T follicular helper cell (primary cell): Measurements from ENCODE around the gene ABHD2.
A peak's percentile ranks its signal among the peaks of the same experiment; 100 is the strongest.

Source experiments
- DNase-seq: peaks from one replicate; pipeline ENCODE4 v3.0.0-alpha.2; 2020; ENCODE audit warnings: low read depth

The ABHD2 gene

DNA sequence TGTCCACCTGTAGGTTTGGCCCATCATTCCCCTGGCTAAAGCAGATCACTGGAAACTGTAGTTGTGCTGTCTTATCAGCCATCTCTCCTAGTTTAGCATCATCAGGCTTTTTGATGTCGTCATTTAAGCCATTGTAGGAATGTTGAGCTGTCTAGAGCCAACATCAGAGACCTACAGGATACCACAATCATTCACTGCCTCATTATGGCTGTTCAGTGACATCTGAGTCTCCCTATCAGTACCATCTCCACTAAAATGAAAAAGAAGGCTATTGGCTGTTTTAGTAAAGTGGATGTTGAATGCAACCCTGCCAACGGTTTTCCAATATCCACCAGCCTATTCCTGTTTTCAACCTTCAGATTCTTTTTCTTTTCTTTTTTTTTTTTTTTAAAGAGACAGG is 103.9 kb downstream of the ABHD2 start:
- no peak for DNase-seq

DNA sequence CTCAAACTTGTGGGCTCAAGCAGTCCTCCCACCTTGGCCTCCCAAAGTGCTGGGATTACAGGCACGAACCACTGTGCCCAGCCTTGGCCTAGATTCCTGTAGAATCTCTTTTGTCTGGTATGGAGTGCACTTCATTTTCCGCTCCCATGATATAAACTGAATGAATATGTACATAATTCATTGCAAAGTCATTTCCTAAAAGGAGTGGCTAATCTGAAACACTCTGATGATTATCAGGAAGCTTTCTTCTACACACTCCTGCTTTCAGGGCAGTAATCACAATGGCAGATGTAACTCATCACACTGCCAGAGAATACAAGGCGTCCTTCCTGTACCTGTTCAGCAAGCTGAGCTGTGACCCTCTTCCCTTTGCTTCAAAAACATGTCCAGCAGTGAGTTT is 104.5 kb downstream of the ABHD2 start:
- no peak for DNase-seq

DNA sequence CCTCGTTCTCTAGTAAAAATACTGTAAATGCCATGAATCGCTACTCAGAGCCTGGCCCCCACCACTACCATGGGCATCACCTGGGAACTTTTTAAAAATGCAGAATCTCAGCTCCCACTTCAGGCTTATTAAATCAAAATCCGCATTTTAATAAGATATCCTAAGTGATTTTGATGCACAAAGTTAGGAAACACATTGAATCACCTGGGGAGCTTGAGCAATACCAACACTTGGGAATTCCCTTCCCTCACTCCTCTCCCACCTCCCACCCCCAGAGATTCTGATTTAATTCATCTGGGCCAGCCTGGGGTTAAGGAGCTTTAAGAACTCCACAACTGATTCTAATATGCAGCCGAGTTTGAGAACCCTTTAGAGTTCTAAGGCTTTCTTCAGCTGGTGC is 106.4 kb downstream of the ABHD2 start:
- no peak for DNase-seq

DNA sequence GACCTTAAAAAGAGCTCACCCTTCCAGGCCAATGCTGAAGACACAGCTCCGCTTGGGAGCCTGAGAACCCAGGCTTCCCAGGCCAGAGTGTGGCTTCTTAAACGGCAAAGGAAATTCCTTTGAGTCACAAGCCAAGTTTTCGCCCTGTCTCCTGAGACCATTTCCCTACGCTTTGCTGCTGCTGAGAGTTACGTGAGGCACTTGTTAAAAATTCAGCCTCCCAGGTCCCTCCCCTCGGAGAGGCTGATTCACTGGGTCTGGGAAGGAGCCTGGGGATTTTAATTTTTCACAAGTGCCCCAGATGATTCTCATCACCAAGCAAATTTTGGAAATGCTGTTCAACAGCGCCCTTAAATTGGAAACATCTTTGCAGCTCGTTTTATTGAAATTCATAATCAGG is 107.6 kb downstream of the ABHD2 start:
- DNase-seq: no peak

DNA sequence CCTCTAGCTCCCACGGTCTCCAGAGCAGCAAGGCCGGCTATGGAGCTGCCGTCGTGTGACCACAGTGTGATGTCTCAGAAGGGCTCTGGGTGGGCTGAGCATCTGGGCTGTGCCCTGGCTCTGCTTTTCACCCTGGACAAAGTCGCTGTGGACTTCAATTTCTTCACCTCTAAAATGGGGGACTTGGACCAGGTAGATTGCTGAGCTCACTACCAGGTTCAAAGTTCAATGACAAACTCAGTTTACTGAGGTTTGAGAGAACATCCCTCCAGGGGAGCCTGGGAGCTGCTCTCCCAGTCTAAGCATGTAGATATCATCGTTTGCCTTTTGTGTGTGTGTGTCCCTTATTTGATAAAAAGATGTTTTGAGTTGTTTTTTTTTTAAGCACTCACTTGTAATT is 108.0 kb downstream of the ABHD2 start:
- no peak for DNase-seq

DNA sequence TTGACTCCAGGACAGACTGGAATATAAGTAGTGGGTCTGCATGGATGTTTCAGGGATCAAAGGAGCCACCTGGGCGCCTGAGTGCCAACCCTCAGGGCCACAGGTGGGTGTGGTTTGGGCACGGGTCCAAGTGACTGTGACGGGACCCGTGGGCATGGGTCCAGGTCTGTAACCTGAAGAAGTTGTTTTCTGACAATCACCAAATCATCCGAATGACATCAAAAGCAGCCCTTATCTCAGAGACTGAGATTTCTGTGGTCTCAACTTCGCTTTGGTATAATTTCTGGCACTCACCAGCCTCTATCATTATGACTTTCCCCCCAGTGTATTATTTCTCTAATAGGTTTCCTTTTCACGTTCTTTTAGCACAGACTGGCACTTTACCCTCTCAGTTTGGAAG is 108.7 kb downstream of the ABHD2 start:
- no peak for DNase-seq

DNA sequence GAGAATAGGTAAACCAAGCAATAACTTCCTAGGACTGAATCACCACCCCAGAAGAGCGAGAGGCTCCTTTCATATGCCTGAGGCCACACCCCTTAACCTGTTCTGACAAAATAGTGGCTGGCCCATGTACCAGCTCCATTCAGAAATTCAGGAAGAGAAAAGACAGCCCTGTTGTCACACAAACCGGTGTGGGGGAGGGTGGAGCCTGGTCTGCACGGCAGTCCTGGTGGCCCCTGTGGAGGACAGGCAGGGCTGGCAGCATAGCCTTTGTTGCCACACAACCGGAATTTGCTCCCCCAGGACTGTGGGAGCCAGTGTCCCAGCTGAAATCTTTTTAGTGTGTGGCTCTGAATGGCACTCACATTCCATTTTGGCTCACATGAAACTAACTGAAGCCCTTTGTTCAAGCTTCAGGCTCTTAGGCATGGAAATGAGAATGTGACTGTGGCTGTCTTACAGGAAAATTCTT is 109.3 kb downstream of the ABHD2 start:
- DNase-seq: no peak

DNA sequence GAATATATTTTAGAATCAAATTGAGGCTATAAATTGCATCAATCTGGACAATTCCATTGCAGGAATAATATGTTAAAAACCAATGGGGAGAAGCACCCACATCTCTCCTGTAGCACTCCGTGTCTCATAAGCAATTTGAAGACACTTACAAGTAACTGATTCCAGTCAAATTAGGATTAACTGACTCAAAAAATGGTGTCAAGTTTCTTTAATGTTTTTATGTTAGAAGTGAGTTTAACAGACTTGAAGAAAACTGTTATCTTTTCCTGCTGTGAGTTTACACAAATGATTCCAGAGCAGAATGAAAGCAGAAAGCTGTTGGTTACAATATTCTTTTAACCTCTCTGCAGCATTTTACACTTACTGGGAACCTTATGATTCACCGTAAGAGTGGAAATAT is 109.9 kb downstream of the ABHD2 start:
- DNase-seq: no peak

DNA sequence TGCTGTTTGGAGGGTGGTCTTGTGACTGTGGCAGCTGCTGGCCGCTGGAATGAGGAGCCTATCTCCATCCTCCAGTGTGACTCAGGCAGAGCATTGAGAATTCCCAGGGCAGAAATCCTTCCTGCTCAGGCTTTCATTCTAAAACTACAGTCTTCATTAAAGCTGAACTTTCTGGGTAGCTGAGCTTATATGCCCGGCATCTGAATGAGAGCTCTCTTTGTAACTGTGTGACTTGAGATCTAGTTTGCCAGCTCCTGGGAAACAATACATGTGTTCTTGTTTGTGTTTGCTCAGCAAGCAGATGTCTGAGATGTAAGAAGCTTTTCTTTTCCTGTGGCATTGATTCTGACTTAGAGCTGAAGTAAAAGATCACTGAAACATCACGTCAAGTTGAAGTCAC is 110.7 kb downstream of the ABHD2 start:
- no peak for DNase-seq

DNA sequence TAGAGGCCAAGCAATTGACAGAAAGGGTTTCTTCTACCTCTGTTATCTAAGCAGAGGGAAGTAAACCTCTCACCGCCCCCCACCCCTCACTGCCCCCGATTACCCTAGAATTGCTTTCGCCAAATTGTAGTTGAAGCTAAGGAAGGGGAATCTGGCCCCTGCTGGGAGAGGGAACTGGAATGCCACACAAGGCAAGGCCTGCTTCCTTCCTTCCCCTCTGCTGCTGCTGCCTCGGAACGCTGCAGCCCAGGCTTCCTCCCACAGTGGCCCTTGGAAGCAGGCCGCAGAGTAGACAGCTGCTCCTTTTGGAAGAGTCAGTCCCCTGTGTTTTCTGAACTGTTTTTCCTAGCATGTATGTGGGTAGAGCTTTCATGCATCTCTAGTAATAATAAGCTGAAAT is 111.5 kb downstream of the ABHD2 start:
- no peak for DNase-seq

DNA sequence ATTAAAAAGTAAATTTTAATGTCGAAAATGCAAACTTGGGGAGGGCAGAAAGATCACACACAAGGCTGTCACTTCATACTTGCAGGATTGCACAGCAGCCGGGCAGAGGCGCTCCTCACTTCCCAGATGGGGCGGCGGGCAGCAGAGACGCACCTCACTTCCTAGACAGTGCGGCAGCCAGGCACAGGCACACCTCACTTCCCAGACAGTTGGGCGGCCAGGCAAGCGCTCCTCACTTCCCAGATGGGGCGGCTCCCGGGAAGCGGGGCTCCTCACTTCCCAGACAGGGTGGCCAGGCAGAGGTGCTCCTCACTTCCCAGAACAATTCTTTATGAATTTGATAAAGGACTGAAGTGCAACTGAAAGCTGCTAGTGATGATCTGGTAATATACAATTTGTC is 111.9 kb downstream of the ABHD2 start:
- no peak for DNase-seq

DNA sequence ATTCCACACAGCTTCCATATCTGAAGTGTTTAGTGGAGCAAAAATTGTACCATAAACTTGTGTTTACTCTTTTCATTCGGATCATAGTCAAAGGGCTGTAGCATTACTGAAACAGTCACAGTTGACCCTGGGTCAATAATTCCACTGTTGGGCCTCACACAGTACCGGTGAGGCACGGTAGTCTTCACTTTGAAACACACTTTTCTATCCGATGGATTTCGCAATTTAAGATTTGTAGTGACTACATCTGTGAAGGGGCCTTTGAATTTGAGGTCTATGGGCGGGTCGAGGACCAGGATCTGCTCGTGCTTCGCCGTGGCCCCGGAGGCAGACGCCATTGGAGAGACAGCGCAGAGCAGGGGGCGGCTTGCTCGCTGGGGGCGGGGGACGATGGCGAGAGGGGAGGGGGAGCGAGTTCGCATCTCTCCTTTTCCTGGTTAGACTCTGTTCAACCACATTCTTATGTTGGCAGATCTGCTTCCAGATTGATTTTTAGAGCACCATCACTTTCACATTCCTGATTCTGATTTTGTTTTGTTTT is 113.3 kb downstream of the ABHD2 start:
- DNase-seq: no peak

DNA sequence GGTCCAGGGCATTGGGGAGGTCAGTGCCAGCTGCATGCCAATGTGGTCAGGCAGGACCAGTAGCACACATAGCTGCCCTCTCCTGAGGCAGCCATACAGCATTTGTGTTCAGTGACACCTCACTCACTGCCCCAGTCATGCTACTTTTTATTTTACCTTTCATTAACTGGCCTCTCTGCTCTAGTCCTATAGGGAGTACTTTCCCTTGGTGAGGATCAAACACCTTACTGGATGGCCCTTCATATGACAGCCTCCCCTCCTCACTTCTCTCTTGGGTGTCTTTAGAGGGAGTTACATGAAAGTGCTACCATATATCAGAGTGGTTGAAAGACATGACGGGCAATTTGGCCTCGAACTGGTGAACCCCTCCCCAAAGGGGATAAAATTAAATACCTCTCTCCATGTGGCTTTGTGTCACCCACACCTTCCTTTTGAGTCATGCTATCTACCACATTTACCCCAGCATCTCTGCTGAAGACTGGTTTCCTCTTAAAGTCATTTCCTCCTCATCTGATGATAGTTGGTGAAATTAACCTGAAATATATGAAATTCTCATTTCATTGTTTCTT is 115.5 kb downstream of the ABHD2 start:
- no peak for DNase-seq

DNA sequence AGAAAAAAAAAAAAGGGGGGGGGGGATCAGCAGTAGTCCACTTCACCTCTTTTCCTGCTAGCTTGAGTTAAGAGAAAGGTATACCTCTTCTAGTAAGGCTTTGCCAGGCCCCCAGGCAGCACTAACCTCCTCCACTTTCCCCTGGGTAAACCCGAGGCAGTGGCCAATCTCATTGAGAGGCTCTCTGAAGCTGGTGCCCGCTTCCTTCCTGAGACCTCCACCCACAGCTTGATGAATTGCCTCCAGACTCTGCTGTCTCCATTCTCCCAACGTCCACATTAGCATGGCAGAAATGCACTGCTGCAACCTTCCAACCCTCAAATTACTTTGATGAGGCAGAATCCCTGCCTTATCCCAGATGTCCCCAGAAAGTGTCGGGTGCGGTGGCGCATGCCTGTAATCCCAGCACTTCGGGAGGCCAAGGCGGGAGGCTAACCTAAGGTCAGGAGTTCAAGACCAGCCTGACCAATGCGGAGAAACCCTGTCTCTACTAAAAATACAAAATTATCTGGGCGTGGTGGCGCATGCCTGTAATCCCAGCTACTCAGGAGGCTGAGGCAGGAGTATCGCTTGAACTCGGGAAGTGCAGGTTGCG is 117.8 kb downstream of the ABHD2 start:
- no peak for DNase-seq

DNA sequence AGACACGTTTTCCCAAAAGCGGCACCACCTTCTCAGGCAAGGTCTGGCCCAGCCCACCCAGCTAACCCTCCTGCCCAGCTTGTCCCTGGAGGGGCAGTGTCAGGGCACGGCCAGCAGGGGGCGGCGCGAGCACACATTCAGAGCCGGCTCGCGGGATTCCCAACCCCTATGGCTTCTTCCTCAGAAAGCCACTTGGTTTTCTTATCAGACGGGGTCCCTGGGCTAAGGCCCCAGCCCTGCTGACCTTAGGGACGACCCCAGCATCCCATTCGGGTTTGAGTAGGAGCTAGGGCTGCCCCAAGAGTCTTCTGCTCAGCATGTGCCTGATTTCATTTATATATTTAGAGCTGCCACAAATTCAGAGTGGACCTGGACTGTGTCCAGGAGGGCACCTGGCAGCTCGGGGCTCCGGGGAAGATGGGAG is 118.7 kb downstream of the ABHD2 start:
- peak; percentile 55 for DNase-seq

DNA sequence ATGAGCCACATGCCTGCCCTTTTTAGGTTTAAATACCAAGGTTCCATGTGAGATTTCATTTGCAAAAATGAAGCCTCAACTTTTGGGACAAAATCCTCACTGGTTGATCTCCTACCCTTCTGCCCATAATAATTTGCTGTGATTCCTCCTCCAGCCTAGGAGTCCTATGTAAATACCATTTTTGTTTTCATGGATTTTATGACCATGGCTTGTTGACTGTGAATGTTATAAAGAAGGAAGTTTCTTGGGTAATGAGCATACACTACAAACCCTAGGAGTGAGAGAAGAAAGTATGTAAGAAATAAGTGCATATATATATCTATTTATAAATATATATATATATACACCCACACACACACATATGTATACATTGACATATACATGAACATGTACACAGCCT is 120.0 kb downstream of the ABHD2 start:
- DNase-seq: no peak

DNA sequence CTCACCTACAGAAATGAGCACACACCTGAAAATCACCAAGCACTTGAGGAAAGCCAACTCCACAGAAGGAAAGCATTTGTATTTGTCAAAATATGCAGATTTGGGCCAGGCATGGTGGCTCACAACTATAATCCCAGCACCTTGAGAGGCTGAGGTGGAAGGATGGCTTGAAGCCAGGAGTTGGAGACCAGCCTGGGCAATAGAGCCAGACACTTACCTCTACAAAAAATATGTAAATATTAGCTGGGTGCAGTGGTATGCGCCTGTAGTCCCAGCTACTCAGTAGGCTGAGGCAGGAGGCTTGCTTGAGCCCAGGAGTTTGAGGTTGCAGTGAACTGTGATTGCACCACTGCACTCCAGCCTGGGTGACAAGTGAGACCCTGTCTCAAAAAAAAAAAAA is 120.8 kb downstream of the ABHD2 start:
- DNase-seq: no peak

DNA sequence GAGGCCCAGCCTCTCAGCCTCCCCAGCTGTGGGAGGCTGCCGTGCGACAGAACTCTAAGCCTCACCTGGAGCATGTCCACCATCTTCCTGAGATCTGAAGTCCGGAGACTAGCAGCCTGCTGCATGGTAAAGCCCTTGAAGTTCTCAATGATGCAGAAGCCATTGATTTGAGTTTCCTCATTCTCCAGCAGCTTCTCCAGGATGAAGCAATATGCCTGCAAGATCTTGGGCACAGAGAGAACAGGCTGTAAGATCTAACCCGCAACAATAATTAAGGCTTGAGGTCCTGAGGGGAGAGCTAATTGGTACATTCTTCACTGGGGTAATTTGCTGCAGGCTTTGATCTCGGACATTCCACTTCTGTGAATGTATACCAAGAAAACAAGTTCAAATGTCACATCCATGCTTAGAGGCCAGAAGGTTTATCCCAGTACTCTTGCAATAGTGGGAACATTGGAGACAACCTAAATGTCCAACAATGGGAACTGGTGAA is 123.5 kb downstream of the ABHD2 start:
- DNase-seq: no peak

DNA sequence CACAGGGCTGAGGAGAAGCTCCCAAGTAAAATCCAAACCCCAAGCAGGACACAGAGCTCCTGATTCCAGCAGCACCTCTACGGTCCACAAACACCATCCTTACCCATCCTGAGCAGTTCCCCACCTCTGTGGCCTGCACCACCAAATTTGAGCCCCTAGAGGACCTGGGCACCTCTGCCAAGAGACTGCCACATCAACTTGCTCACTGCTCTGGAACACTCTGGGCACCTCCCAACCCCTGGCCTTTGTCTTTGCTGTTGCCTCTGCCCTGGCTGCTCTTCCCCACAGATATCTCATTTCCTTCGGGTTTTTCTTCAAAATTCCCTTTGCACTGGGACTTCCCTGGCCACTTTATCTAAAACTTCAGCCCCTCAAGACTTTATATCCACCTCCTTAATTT is 127.4 kb downstream of the ABHD2 start:
- no peak for DNase-seq

DNA sequence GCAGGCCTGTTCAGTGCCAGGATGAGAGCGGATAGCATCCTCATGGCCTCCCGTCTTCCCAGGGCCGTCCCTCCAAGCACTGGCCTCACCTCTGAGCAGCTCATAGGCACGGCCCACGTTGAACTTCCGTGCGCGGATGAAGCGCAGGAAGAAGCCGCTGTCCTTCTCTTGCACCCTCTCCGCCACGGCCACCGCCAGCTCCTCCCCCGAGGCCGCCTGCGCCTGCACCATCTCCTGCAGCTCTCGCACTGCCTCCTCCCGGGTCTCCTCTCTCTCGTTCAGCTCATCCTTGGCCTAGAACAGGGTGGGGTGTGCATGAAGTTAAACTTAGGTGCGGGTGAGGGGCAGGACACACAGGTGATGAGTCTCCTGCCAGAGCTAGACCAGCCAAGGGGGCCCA is 128.8 kb downstream of the ABHD2 start:
- no peak for DNase-seq

DNA sequence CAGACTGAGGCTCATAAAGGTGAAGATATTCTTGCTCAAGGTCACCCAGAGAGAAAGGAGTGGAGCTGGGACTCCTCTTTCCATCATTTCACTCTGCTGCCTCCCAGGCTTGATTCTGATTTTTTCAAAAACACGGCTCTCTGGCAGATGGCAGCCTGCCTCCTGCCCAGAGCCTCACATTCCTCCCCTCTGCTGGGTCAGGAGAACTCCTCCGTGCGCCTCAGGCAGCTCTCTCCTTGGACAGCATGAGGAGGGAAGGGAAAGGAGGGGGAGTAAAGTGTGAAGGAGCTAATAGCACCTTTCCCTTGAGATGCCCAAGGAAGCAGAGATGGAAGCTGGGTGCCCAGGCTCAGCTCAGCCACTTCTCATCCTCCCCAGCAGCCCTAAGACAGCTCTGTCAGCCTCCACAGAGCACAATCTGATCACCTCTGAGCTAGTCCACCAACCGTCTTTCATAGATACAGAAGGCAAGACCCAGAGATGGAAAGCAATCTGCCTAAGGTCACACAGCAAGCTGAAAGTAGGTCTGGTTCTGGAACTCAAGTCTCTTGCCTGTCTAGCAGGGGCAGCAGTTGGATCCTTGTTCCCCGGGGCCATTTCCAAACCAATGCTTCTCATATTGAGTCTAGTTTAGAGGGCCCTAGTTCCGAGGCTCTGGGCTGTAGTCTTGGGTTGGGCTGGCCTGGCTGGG is 129.6 kb downstream of the ABHD2 start:
- no peak for DNase-seq

DNA sequence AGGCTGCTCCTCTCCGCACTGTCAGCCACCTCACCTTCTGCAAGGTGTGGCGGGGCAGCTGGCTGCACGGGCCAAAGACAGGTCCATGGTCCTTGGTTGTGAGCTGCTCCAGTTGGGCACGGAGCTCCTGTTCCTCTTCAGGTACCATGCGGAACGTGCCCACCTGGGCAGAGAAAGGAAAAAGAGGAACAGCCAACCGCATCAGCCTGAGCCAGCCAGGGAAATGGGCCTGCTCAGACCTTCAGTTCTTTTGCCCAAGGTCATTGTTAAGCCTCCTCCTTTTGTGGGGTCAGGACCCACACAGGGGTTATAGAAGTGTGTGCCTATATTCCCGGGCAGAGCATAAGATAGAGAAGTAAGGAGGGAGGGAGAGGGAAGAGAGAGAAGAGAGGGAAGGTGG is 130.3 kb downstream of the ABHD2 start:
- no peak for DNase-seq

DNA sequence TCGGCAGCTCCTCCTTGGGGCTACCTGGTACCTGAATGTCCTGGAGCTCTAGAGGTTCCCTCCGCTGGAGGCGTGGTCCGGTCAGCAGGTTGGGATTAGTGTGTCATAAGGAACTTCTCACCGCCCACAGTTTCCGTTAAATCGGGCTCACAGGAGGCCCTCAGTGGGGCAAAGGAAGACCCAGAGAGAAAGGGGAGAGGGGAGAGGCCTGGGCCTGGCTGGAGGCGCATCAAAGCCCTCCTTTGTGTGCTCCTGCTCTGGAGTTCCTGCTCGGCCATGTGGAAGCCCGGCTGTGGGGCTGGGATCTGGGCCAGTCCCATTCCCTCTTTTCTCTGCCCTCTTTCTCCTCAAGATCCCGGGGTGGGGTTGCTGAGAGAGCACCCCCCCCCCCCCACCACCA is 133.3 kb downstream of the ABHD2 start, which contains the start of gene RLBP1:
Gene RLBP1 (minus strand): TSS at position 37 of the 400 bp plus-strand sequence. CDS start 2,604 bp downstream, outside the sequence.
- DNase-seq: no peak
